ENCODE data around the gene NTN1.

GRCh38 chr17:9208381-9209105 is 187.2 kb downstream of the NTN1 start:
- no peak for TF ChIP-seq CTCF (IDR thresholded peaks at IDR 0.05)
- no peak for TF ChIP-seq POLR2A (IDR thresholded peaks at IDR 0.05)
